ENCODE measurements around the gene EPDR1.

Gene EPDR1

GRCh38 chr7:37990337-37990736 is 69.9 kb downstream of the EPDR1 start:
- H3K36me3 ChIP-seq (ENCODE audit: control insufficient read depth, insufficient read depth, low read length) = no peaks in the 10 kb centered on the region
- no peak overlapping the region for H3K27ac ChIP-seq (ENCODE audit: low read depth, low read length)
- no peak overlapping the region for H3K4me3 ChIP-seq (ENCODE audit: low read length)
- H3K9ac ChIP-seq (ENCODE audit: low read length) = no peak overlapping the region
- no peaks in the 10 kb centered on the region for H3K27me3 ChIP-seq (ENCODE audit: control insufficient read depth, insufficient read depth, low read length)
- H3K4me1 ChIP-seq (ENCODE audit: control insufficient read depth, insufficient read depth, low read length) = no peaks in the 10 kb centered on the region

GRCh38 chr7:37993060-37993501 is 72.6 kb downstream of the EPDR1 start:
- Histone ChIP-seq H3K4me3 (ENCODE audit: low read length) (no peak overlapping the region), H3K4me1 (ENCODE audit: control insufficient read depth, insufficient read depth, low read length) (no peaks in the 10 kb centered on the region), H3K36me3 (ENCODE audit: control insufficient read depth, insufficient read depth, low read length) (no peaks in the 10 kb centered on the region), H3K27me3 (ENCODE audit: control insufficient read depth, insufficient read depth, low read length) (no peaks in the 10 kb centered on the region), H3K9ac (ENCODE audit: low read length) (no peak overlapping the region), H3K27ac (ENCODE audit: low read depth, low read length) (no peak overlapping the region)

- no peaks in the 10 kb centered on the region for H3K4me1 ChIP-seq (ENCODE audit: control insufficient read depth, insufficient read depth, low read length)
- no peak overlapping the region for H3K4me3 ChIP-seq (ENCODE audit: low read length)
- no peaks in the 10 kb centered on the region for H3K27me3 ChIP-seq (ENCODE audit: control insufficient read depth, insufficient read depth, low read length)
- no peak overlapping the region for H3K9ac ChIP-seq (ENCODE audit: low read length)
- H3K36me3 ChIP-seq (ENCODE audit: control insufficient read depth, insufficient read depth, low read length) = no peaks in the 10 kb centered on the region
- H3K27ac ChIP-seq (ENCODE audit: low read depth, low read length) = no peak overlapping the region
These were observed 79.2 kb downstream of the EPDR1 start for GRCh38 chr7:37999673-38000072.

GRCh38 chr7:38000272-38000671 is 79.8 kb downstream of the EPDR1 start:
- Histone ChIP-seq H3K27me3 (ENCODE audit: control insufficient read depth, insufficient read depth, low read length) (no peaks in the 10 kb centered on the region), H3K9ac (ENCODE audit: low read length) (no peak overlapping the region), H3K4me3 (ENCODE audit: low read length) (no peak overlapping the region), H3K27ac (ENCODE audit: low read depth, low read length) (no peak overlapping the region), H3K36me3 (ENCODE audit: control insufficient read depth, insufficient read depth, low read length) (no peaks in the 10 kb centered on the region), H3K4me1 (ENCODE audit: control insufficient read depth, insufficient read depth, low read length) (no peaks in the 10 kb centered on the region)
